IMR-90 (cell line): ENCODE data around the gene FRYL. TPM values are rescaled to one million over a fixed set of nuclear protein-coding genes. Genes with fewer than 3 reads are reported as not detected.

ENCODE experiments used
- ATAC-seq: fragments of 200-7000 bp; cut with Tn5 transposase; 2 replicates; pipeline ENCODE4 v1.9.1; 2020; ENCODE audit warnings: low read depth, mild to moderate bottlenecking, moderate library complexity
- BruUV-seq: library from RNA; stranded (reverse); fragments of 400-500 nt; replicated peaks from 2 replicates; lab custom pipeline; 2021; lab: Mats Ljungman, UMichigan
- CTCF ChIA-PET: fragments of 300-600 bp; formaldehyde crosslinking; extraction: SDS; loops from one replicate; lab custom pipeline; 2021; ENCODE audit warnings: antibody characterized with exemption; lab: Yijun Ruan, JAX
- POLR2A ChIA-PET: fragments of 300-600 bp; sonication (Branson Sonifier 250); formaldehyde crosslinking; loops from one replicate; lab custom pipeline; 2022; ENCODE audit warnings: antibody characterized with exemption; ENCODE audit not compliant: unreplicated experiment; lab: Charles Lee
- DNase-seq: peaks from one replicate; pipeline ENCODE4 v3.0.0; 2013
- H2AFZ ChIP-seq: replicated peaks from 2 replicates; pipeline ENCODE3; 2013; ENCODE audit warnings: low read length, mild to moderate bottlenecking; ENCODE audit not compliant: poor library complexity
- H2AK5ac ChIP-seq: 2 replicates; pipeline ENCODE4 v1.6.1; 2013; ENCODE audit warnings: low read depth, low read length, inconsistent platforms
- H2AK9ac ChIP-seq: replicated peaks from 2 replicates; pipeline ENCODE3; 2013; ENCODE audit warnings: mild to moderate bottlenecking, low read depth, low read length, moderate library complexity; ENCODE audit not compliant: poor library complexity
- H2BK120ac ChIP-seq: 2 replicates; pipeline ENCODE4 v1.6.1; 2013; ENCODE audit warnings: low read depth, low read length, inconsistent platforms
- H2BK15ac ChIP-seq: 3 replicates; pipeline ENCODE4 v1.6.1; 2013; ENCODE audit warnings: low read depth, low read length, inconsistent platforms
- H2BK20ac ChIP-seq: 2 replicates; pipeline ENCODE4 v1.6.1; 2013; ENCODE audit warnings: low read depth, mild to moderate bottlenecking, inconsistent platforms, low read length, moderate library complexity
- H2BK5ac ChIP-seq: 2 replicates; pipeline ENCODE4 v1.6.1; 2013; ENCODE audit warnings: mild to moderate bottlenecking, low read depth, low read length, inconsistent platforms; ENCODE audit not compliant: poor library complexity, severe bottlenecking
- H3K14ac ChIP-seq: replicated peaks from 2 replicates; pipeline ENCODE4 v1.6.1; 2013; ENCODE audit warnings: low read depth, low read length, inconsistent platforms
- H3K18ac ChIP-seq: 2 replicates; pipeline ENCODE4 v1.6.1; 2013; ENCODE audit warnings: low read depth, low read length, control low read depth
- H3K23ac ChIP-seq: 2 replicates; pipeline ENCODE4 v1.6.1; 2013; ENCODE audit warnings: low read depth, low read length, inconsistent platforms
- H3K27ac ChIP-seq: 2 replicates; pipeline ENCODE4 v1.5.1; 2013; ENCODE audit warnings: mild to moderate bottlenecking, control low read depth, low read length; ENCODE audit not compliant: insufficient read depth
- H3K27me3 ChIP-seq: 2 replicates; pipeline ENCODE4 v1.6.1; 2013; ENCODE audit warnings: low read length; ENCODE audit not compliant: control insufficient read depth, insufficient read depth
- H3K36me3 ChIP-seq: 2 replicates; pipeline ENCODE4 v1.6.1; 2013; ENCODE audit warnings: low read length, mixed read lengths; ENCODE audit not compliant: control insufficient read depth, insufficient read depth
- H3K4ac ChIP-seq: 2 replicates; pipeline ENCODE4 v1.6.1; 2013; ENCODE audit warnings: low read depth, low read length, inconsistent platforms
- H3K4me1 ChIP-seq: 2 replicates; pipeline ENCODE4 v1.6.1; 2013; ENCODE audit warnings: low read length, mixed read lengths; ENCODE audit not compliant: control insufficient read depth, insufficient read depth
- H3K4me2 ChIP-seq: 2 replicates; pipeline ENCODE4 v1.6.1; 2013; ENCODE audit warnings: low read depth, mild to moderate bottlenecking, control low read depth, low read length, moderate library complexity
- H3K4me3 ChIP-seq: 2 replicates; pipeline ENCODE4 v1.5.1; 2013; ENCODE audit warnings: low read depth, mild to moderate bottlenecking, control low read depth, low read length, moderate library complexity; ENCODE audit not compliant: insufficient read depth
- H3K56ac ChIP-seq: 2 replicates; pipeline ENCODE4 v1.6.1; 2013; ENCODE audit warnings: low read length, inconsistent platforms; ENCODE audit not compliant: insufficient read depth; ENCODE audit errors: extremely low read depth
- H3K79me1 ChIP-seq, 2 experiments: 2 replicates each; pipeline ENCODE4 v1.6.1; 2013; ENCODE audit warnings: low read length in 2 of 2, inconsistent platforms in 1 of 2, low read depth in 1 of 2
- H3K9ac ChIP-seq: 2 replicates; pipeline ENCODE4 v1.6.1; 2013; ENCODE audit warnings: low read depth, low read length, control low read depth
- H3K9me1 ChIP-seq: 2 replicates; pipeline ENCODE4 v1.6.1; 2013; ENCODE audit warnings: low read length, inconsistent platforms; ENCODE audit not compliant: insufficient read depth
- H3K9me3 ChIP-seq: 2 replicates; pipeline ENCODE4 v1.6.1; 2013; ENCODE audit warnings: low read length; ENCODE audit not compliant: control insufficient read depth, insufficient read depth
- H4K20me1 ChIP-seq: 2 replicates; pipeline ENCODE4 v1.6.1; 2013; ENCODE audit warnings: low read length, inconsistent platforms; ENCODE audit not compliant: insufficient read depth
- H4K5ac ChIP-seq: 2 replicates; pipeline ENCODE4 v1.6.1; 2013; ENCODE audit warnings: mild to moderate bottlenecking, low read depth, low read length, control low read depth
- H4K8ac ChIP-seq, 2 experiments: 2 replicates each; pipeline ENCODE4 v1.6.1; 2013; ENCODE audit warnings: low read depth in 2 of 2, low read length in 2 of 2, control low read depth in 1 of 2, inconsistent platforms in 1 of 2
- H4K91ac ChIP-seq: 2 replicates; pipeline ENCODE4 v1.6.1; 2013; ENCODE audit warnings: low read depth, low read length, inconsistent platforms; ENCODE audit not compliant: insufficient read depth
- CHD1 ChIP-seq: IDR thresholded peaks from 2 replicates; pipeline ENCODE4 v1.6.1; 2012; ENCODE audit warnings: low read depth, low read length, improper control_type of control experiment
- CTCF ChIP-seq: conservative IDR thresholded peaks from 2 replicates; pipeline ENCODE4 v1.5.1; 2012; ENCODE audit warnings: mild to moderate bottlenecking, low read depth, low read length, improper control_type of control experiment
- RAD21 ChIP-seq: IDR thresholded peaks from 2 replicates; pipeline ENCODE4 v1.6.1; 2012; ENCODE audit warnings: low read length, improper control_type of control experiment
- RCOR1 ChIP-seq: IDR thresholded peaks from 2 replicates; pipeline ENCODE4 v1.6.1; 2012; ENCODE audit warnings: mild to moderate bottlenecking, low read length, improper control_type of control experiment; ENCODE audit not compliant: insufficient replicate concordance
- SMC3 ChIP-seq: fragments of 150-350 bp; IDR thresholded peaks from 2 replicates; pipeline ENCODE4 v1.6.1; 2016; ENCODE audit warnings: low read depth, mild to moderate bottlenecking, antibody characterized with exemption, low read length, moderate library complexity
- WGBS, 2 experiments: methylation state at CpG; one replicate each; pipeline versions ENCODE4 v1.1.5 to v1.1.7; 2013; ENCODE audit warnings: missing lambda C conversion rate in 2 of 2; ENCODE audit not compliant: insufficient read length in 1 of 2; ENCODE audit errors: extremely low coverage in 2 of 2; 5-methylcytosine and 5-hydroxymethylcytosine counted together
- dilution Hi-C: fragments of 300-500 bp; cut with HindIII; formaldehyde crosslinking; loops from one replicate; pipeline ENCODE4 v1.14.3; 2018; ENCODE audit warnings: low sequenced_read_pairs; ENCODE audit not compliant: unreplicated experiment
- in situ Hi-C: fragments of 300-500 bp; cut with MboI; formaldehyde crosslinking; loops from 3 replicates; pipeline ENCODE4 v1.14.3; 2019; ENCODE audit warnings: low sequenced_read_pairs, inconsistent platforms, mixed read lengths
- intact Hi-C: fragments of 100-400 bp; cut with micrococcal nuclease; formaldehyde crosslinking; loops from 2 replicates; pipeline ENCODE4 v1.10.0; 2022
- polyA plus RNA-seq, 3 experiments: library from polyadenylated mRNA; depleted of rRNA; stranded (reverse); fragments of >200 nt; gene quantifications; 2 replicates each; pipeline ENCODE4 v1.2.3, GENCODE V29; 2012; ENCODE audit warnings: low replicate concordance in 1 of 3
- total RNA-seq: library from RNA; depleted of rRNA; stranded (reverse); fragments of >200 nt; gene quantifications from 2 replicates; pipeline ENCODE4 v1.2.3, GENCODE V29; 2012

The FRYL gene
- total and polyA plus RNA-seq, 2 of the 4 experiments (the other 2 are of a cell fraction) = 9.9 to 77.4 TPM

GRCh38 chr4:48504026-48504330 lies 276.1 kb downstream of the FRYL start:
- Histone ChIP-seq H2AK9ac (no peak overlapping the region), H2BK20ac (no peak overlapping the region), H3K79me1 (no peaks in the 10 kb centered on the region; a peak in 1 of 4 replicates), H2BK5ac (no peak overlapping the region), H3K36me3 (peaks cover 18% of the 10 kb centered on the region), H4K20me1 (no peaks in the 10 kb centered on the region), H3K9me3 (no peaks in the 10 kb centered on the region), H3K27me3 (no peaks in the 10 kb centered on the region), H3K4ac (no peak overlapping the region), H2AFZ (no peak overlapping the region), H3K18ac (no peak overlapping the region), H3K9me1 (no peaks in the 10 kb centered on the region), H4K91ac (no peak overlapping the region), H3K4me1 (no peaks in the 10 kb centered on the region), H2BK15ac (no peak overlapping the region), H3K9ac (no peak overlapping the region), H3K4me2 (no peak overlapping the region), H2AK5ac (no peak overlapping the region), H4K5ac (no peak overlapping the region), H3K14ac (no peak overlapping the region), H3K56ac (no peak overlapping the region), H3K27ac (no peak overlapping the region), H3K4me3 (no peak overlapping the region), H2BK120ac (no peak overlapping the region), H4K8ac (no peak overlapping the region), H3K23ac (no peak overlapping the region)
- dilution Hi-C loops = no loop called here
- DNase-seq (no peak), ATAC-seq (peak; percentile 49)
- no CpG with 5 or more reads among the region's 2 CpGs for WGBS, 2 experiments
- POLR2A ChIA-PET = no interaction called here
- BruUV-seq = no TSS peak
- intact Hi-C loops = loop anchor here (10.0 kb wide), 1 partner anchor 49 kb away; no protein-coding TSS in a partner anchor
- CTCF ChIA-PET = no interaction called here
- in situ Hi-C loops = no loop called here
- TF ChIP-seq CHD1 (no peak), CTCF (no peak), RAD21 (no peak), SMC3 (no peak), RCOR1 (no peak)
